CD4-positive, alpha-beta T cell treated with Interleukin-4 for 4 hours (primary cell): ENCODE results near the gene SRD5A1.
"Not testable (repeated sequence)": the region's sequence is repeated elsewhere in the genome, so short reads cannot be mapped to it uniquely, and the experiment has no call there.

Experiments used
- DNase-seq: peaks from one replicate; pipeline ENCODE4 v3.0.0-alpha.2; 2020

Gene SRD5A1

DNA sequence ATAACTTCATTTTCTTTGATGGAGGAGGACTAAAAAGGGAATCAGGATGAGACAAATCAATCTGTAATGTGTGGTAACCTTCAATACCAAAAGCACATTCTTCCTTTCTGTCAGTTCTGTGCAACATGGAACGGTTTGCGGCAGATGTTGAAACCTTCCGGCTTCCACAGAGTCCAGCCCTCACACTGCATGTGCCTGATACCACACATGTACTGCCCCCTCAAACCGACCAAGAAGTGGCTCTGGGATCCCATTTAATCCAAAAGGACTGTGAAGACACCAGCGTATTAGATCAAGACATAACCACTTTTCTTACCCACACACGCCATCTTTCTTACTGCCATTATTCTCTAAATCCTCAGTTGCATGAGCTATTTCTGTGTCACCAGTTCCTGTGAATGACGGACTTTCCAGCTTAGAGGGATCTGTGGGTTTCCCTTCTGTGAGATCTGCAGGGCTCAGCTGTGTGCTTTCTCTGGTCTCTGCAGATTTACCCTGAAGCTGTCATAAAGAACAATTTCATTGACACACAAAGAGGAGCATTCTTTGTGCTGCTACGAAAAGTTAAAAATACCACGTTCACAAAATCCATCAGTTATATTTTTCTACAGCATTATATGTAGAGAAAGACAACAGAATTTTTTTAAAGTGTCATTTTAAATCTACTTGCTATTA is 26.2 kb upstream of the SRD5A1 start:
- DNase-seq: no peak

DNA sequence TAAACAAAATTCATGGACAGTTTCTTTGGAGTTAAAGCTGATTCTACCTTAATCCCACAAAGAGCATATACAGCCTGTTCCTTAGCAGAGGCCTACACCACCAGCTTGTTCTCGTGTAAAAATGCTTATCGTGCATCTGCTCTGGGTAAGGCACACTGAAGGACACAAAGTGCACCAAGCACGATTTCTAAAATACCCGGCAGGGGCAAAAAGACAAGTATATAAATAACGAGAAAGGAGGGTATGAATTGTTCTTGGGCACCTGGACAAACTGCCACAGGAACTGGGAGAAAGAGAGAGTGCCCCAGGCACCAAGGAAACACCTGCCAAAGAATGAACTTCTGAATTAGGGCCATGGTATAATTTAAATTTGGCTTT is 25.7 kb upstream of the SRD5A1 start:
- no peak for DNase-seq

DNA sequence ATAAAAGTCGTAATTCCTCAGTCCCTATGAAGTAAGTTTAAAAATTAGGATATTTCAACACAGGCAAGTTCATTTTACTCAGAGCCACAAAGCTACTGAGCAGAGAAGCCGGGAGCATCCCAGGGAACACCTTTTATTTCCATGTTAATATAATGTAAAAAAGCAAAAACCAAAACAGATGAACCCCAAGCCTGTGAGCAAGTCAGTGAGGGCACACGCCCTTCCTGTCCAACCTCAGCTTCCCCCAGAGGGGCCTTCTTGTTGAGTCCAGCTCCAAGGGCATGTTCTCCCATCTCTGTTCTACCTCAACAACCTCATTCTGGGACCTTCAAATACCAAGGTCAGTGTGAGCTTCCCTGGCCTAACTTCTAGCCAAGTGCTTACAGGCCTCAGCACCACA is 25.2 kb upstream of the SRD5A1 start:
- DNase-seq: no peak

DNA sequence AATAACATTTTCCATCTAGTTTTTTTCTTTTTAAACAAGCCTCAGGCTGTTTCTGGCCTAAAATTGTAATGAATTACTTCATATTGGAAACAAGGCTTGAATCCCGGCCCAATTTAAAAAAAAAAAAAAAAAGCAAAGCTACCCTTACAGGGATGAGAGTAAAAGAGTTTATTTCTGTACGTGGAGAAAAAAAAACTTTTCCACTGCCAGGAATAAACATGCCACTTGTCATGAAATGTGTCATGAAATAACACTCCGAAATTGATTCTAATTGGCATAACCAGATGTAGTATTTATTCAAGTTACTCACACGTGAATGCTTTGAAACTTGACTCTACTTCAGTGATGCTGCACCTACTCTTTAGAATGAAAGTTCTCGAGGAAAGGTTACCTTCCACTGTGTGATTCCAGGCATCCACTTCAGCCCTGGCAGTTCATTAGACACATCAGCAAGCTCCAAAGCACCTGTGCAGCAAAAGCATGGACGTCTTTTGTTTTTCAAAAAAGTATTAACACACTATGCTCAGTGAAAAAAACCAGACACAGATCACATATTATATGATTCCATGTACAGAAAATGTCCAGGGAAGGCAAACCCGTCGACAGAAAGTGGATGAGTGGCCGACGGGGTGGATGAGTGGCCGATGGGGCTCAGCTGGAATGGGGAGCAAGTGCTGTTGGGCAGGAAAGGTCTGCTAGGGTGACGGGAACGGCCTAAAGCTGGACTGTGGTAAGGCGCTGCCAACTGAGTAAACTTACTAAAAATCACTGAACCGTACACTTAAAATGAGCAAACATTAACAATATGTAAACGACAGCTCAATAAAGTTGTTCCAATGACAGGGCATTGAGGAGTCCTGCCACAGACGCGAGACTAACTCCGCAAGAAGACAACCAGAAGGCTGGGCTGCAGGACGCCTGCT is 21.6 kb upstream of the SRD5A1 start:
- no peak for DNase-seq

DNA sequence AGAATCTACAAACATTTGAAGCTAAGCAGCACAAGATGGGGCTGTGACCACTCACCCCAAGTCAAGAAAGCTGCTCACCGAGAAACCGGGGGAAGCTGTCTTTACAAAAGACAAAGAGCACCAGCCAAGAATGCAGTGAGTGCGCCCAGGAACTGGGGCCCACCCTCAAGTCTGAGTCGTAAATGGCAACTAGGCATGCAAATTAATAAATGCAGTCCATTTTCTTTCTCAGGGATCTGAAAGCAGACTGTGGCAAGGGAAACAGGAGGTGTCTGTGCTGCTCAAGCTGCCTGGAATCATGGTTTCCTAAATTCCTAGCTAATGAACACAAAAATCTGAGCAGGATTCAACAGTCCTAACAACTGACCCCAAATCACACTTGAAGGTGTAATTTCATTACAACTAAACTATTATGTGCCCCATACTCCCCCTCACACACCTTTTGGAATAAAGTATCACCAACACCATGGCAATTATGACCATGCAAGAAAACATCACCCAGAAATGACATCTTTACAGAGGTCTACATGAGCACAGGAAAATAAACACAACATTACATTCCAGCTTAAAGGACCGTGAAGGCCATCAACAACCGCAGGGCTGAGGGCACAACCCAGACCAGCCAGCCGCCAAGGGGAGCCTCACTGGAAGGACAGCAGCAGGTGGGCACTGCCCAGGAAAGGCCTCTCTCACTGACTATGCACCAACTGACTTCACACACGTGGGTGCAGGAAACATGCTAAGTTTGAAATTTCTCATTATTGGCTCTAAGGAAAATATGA is 18.0 kb upstream of the SRD5A1 start:
- DNase-seq: no peak

DNA sequence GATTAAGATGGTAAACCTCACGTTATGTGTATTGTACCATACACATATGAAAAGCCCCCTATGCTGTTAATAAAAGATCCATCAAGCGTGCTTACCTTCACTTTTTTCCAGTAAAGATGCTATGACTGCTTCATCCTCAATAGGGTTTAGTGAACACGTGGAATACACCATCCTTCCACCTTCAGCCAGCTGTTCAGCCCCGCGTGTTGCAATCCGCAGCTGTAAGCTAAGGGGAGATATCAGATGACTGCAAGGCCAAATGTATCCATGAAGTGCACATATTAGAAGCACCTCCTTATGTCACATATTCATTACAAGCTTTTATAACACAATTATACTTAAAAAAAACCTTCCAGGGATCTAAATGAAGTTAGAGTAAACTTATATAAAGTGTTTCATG is 16.6 kb upstream of the SRD5A1 start:
- DNase-seq: no peak

DNA sequence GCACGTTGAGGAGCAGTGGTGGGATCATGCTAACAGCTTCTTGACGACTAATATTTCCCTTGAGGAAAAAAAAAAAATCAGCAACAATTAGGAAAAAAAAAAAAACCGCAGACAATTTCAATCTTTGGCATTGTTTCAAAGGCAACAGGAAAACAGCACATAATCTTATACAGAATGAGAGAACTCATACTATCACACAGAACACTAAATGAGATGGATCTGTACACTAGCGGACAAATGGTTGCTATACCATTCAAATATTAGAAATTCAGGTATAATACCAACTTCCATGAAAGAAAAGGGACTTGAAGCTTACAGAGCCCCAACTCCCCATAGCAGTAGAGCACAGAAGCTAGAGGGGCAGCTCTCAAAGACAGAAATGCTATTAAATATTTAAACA is 10.0 kb upstream of the SRD5A1 start:
- no peak for DNase-seq

DNA sequence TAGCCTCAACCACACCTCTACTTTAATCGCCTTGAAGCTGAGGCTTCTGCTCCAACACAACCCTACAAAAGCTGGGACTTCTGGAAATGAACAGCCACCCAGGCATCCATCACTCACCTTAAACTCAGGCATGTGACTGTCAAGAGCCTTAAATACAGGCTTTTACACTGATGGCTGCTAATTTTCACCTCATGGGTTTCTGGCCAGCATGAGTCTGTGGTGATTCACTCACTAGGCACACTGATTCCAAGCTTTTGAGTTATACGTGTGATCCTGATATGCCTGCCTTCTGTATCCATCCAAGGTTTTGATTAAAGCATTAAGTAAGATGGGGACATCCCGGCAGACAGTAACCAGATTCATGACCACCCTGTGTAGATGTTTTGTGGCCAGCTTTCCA is 9.3 kb upstream of the SRD5A1 start:
- DNase-seq: no peak

DNA sequence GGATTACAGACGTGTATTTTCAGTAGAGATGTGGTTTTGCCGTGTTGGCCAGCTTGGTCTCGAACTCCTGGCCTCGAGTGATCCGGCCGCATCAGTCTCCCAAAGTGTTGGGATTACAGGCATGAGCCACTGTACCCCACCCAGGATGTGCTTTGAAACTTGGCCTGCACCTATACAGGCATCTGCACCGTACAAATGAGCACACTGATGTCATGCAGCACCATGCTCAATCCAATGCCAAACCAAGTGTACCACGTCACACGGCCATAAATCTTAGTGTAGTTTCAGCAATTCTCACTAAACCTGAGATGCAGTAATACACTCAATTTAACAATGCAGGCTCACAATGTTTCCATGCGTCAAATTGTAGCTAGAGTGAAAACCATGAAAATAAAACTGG is 6.7 kb upstream of the SRD5A1 start:
- DNase-seq: no peak

DNA sequence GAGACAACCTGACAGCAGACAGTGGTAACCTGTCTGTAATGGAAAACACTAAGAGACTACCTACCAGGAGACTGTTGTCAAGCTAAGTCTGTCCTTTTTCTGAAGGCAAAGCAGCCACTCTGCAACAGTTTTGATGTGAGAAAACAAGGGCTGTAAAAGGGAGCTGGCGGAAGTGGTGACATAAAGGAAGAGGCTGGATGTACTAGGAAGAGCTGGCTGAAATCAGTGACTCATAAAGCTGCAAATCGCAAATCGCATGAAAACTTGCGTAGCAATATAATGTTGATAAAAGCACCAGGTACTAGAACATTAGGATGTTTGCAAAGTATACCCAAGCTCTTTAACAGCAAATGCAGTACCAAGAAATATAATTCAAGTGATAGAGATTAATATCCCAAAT is 1.8 kb upstream of the SRD5A1 start:
- peak; percentile 19 for DNase-seq

DNA sequence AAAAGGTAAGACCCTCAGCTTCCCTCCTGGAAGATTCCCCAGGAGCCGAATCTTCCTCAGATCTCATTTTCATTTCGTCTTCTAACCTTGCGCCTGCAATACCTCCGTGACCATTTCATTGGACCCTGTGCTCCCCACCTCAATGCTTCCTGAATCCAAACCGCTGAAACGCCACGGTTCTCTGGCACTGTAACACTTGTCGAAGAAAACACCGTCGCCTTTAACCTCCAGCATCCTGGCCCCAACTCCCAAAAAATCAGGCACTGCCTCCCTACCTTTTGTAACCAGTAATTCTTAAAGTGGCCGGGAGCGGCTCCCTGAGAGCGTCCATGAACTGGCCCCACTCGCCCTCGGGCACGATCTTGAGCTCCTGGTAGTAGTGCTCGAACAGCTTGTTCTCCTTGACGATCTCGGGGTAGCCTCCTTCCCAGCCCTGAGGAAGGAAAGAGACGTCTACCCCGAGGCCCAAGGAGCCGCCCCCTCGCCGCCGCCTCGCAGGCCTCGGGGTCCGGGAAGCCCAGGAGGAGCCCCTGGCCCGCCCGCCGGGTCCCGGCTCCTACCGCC is 834 bp upstream of the SRD5A1 start:
- no peak for DNase-seq

DNA sequence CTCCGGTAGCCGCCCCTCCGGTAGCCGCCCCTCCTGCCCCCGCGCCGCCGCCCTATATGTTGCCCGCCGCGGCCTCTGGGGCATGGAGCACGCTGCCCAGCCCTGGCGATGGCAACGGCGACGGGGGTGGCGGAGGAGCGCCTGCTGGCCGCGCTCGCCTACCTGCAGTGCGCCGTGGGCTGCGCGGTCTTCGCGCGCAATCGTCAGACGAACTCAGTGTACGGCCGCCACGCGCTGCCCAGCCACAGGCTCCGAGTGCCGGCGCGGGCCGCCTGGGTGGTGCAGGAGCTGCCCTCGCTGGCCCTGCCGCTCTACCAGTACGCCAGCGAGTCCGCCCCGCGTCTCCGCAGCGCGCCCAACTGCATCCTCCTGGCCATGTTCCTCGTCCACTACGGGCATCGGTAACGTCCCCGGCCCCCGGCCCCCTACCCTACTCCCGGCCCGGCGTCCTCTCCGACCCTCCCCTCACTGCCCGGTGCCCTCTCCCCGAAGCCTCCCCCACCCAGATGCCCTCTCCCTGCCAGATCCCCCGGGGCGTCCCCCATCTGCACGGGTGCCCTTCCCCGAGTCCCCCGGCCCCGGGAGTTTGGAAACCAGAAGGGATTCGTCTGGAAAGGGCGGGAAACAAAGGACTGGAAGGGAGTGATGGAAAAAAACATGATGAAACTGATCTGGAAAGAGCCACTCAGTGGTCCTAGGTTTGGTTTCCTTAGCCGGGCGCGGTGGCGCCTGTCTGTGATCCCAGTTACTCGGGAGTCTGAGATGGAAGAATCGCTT is 417 bp downstream of the SRD5A1 start:
- no peak for DNase-seq

DNA sequence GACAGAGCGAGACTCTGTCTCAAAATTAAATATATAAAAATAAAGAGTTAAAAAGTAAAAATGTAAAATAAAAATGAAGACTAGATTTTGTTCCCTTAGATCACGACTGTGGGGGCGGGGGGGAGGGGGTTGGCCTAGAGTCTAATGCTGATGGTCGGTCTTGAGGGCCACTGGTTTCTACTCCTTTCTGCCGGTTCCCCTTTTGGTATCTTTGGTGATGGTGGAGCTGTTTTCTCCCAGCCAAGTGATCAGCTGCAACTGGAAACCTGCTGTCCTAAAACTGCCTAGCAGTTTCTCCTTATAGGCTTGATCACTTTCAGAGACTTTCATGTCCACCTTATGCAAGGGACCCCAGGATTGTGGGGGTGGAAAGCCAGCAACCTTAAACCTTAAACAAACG is 1.1 kb downstream of the SRD5A1 start:
- DNase-seq: no peak

DNA sequence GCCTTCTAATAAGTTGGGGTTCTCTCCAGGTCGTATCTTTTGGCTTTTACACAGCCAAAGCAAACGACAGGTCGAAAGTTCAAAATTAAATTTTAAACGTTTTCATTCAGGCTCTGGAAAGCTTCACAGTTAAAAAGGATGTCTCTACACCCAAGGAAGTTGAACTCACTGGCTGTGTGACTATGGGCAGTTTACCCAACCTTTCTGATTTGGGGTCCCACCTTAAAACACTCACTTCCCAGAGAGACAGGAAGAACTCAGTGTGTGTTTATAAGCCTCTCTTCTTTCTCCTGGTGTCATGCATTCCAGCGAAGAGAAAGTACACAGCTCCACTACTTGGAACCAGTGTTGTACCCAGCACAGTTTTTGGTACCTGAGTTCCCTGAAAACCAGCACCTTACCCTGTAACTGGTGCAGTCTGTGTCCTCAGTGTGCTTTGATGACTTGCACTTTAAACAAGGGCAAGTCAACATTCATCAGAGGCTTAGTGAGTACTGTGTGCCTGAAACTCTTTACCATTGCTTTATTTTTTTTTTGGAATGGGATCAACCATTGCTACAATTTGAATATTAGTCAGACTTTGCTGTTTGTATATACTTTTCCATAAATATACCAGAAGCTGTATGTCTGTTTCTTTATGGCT is 1.7 kb downstream of the SRD5A1 start:
- DNase-seq: no peak

DNA sequence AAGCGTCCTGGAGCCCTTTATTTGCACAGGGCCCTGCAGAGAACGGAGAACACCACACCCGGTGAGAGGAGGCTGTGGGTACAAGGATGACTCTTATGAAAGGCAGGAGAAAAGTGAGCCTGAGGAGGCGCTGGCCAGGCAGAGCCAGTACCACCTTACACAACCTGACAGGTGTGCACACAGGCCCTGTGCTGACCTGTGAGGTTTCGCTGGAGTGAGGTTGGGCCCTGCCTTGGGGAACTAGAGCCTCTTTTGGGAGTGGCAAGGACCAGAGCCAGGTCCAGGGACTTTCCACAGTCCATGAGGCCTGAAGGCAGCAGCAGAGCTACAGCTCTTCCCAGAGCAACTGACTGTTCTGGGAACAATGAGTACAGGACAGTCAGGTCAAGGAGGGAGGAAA is 3.1 kb downstream of the SRD5A1 start:
- no peak for DNase-seq

DNA sequence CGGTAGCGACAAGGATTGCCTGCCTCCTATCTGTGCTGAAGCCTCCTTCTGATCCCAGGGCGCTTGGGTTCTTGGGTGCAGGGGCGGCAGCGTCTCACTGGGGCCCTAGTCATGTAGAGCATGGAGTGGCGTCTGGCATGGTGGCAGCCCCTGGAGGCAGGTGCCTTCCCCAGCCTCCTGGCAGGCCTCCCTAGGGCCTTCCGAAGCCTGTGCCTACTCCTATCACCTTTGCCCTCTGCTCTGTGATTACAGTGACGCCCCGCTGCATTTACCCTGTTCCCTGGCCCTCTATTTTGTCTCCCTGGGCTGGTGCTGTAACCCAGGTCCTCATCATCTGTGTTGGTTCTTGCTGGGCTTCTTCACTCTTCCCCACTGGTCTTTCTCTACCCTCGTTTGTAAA is 3.8 kb downstream of the SRD5A1 start:
- no peak for DNase-seq

DNA sequence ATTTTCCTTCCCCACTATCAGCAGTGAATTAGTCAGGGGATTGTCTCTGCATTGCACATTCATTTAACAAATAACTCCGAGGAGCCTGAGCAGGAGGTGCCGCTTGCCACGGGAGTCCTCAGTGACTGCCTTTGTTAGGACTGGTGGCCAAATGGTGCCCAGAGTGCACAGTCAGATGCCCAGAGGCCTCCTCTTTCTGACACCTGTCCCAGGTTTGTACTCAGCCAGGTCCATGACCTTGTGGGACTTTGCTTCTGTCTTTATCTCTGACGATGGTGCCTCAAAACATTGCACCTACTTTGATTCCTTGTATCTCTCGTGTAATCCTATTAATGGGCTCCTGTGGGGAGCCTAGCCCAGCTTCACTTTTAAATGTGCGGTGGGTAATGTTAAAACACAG is 4.3 kb downstream of the SRD5A1 start:
- no peak for DNase-seq

DNA sequence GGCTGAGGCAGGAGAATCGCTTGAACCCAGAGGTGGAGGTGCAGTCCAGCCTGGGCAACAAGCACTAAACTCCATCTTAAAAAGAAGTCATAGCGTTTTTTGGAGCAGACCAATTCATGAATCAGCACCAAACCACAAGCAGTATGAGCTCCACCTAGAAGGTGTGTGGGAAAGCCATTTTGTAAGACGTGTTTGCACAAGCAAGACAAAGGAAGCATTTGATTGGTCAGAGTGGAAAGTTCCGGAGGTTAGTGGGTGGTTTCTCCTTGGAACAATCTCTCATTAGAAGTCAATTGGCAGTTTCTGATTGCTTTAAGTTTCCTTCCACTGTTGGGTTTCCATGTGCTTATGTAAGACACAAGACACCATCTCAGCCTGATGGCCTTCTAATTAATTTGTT is 5.0 kb downstream of the SRD5A1 start:
- DNase-seq: no peak

DNA sequence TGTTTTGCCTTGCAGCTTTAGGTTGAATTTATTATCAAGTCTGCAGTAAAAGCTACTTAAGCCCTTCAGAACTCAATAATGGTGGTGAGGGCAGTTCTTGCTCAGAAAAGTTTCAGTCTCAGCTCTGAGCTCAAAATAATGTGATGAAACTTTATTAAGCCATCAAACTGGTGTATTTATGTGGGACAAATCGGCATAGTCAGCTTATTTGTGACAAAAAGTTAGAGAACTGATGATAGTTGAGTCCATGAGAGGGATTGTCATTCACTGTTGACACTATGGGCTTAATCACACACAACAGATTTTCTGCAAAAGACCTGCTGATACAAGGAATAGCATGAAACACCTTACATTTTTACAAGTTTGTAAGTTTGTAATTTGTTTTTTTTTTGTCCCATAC is 9.4 kb downstream of the SRD5A1 start:
- no peak for DNase-seq

DNA sequence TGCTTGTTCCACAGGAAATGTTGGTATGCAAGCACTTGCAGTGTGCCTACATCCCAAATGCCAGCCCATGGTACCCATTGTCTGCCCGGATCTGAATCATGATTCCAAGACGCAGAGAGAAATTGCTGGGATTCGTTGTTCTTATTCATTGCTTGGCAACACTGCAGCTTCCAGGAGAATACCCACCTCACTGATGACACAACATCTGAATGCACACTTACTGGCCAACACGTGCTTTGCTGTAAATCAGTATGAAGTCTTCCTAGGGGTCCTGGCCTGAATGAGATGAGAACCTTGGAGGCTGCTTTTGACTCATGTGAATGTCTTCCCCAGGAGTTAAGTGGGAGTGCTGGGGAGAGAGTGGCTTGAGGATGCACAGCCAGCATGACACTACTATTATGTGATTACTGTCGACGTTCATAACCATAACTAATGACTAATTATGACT is 11.6 kb downstream of the SRD5A1 start:
- no peak for DNase-seq

DNA sequence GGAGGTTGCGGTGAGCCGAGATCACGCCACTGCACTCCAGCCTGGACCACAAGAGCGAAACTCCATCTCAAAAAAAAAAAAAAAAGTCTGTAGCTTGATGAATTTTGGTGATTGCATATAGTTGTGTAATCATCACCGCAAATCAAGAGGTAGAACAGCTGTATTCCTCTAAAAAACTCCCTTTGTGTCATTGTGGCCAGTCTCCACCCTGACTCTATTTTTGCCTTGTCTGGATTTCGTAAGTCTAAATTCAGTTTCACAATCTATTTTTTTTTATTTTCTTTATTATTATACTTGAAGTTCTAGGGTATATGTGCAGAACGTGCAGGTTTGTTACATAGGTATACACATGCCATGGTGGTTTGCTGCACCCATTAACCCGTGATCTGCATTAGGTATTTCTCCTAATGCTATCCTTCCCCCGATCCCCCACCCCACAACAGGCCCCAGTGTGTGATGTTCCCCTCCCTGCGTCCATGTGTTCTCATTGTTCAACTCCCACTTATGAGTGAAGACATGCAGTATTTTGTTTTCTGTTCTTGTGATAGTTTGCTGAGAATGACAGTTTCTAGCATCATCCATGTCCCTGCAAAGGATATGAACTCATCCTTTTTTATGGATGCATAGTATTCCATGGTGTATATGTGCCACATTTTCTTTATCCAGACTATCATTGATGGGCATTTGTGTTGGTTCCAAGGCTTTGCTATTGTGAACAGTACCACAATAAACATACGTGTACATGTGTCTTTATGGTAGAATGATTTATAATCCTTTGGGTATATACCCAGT is 12.5 kb downstream of the SRD5A1 start:
- not testable (repeated sequence) for DNase-seq
